HepG2 (cell line): Measurements from ENCODE around the gene NYNRIN. TPM values are rescaled to one million over a fixed set of nuclear protein-coding genes. Genes with fewer than 3 reads are reported as not detected.
A peak's percentile ranks its signal among the peaks of the same experiment; 100 is the strongest.

ENCODE experiments used
- ATAC-seq: fragments of 200-7000 bp; cut with Tn5 transposase; 3 replicates; pipeline ENCODE4 v1.9.1; 2020; ENCODE audit warnings: mild to moderate bottlenecking, moderate library complexity
- BruUV-seq: library from RNA; stranded (reverse); fragments of 400-500 nt; replicated peaks from 2 replicates; lab custom pipeline; 2021; lab: Mats Ljungman, UMichigan
- CTCF ChIA-PET: fragments of 300-600 bp; formaldehyde crosslinking; extraction: SDS; loops from one replicate; lab custom pipeline; 2021; ENCODE audit warnings: low total read pairs, inconsistent platforms, low intra/inter-chr PET ratio; lab: Yijun Ruan, JAX
- POLR2A ChIA-PET: fragments of 350-600 bp; sonication (Branson Sonifier 250); formaldehyde crosslinking; loops from one replicate; lab custom pipeline; 2020; ENCODE audit warnings: antibody characterized with exemption, inconsistent platforms; lab: Yijun Ruan, JAX
- DNase-seq: peaks from one replicate; pipeline ENCODE4 v3.0.0-alpha.2; 2015; ENCODE audit warnings: low spot score
- FAIRE-seq: peaks from 3 replicates; lab custom pipeline; 2011; peaks lifted over from hg19 to GRCh38; lab: Jason Lieb, UNC
- H2AFZ ChIP-seq: one replicate; pipeline ENCODE4 v1.6.1; 2011; ENCODE audit warnings: low read length, inconsistent platforms
- H3K27ac ChIP-seq: fragments of 300-600 bp; 3 replicates; pipeline ENCODE4 v1.8.0; 2011; ENCODE audit warnings: mixed run types, mild to moderate bottlenecking, mixed read lengths, low read length, inconsistent platforms; ENCODE audit not compliant: insufficient read depth; ENCODE audit errors: extremely low read length
- H3K27me3 ChIP-seq, 2 experiments: fragments of 200-600 bp in 1 of 2; 2 replicates in 1 of 2; 3 replicates in 1 of 2; pipeline versions ENCODE4 v1.6.0 to v1.8.0; 2011; ENCODE audit warnings: low read length in 2 of 2, mild to moderate bottlenecking in 2 of 2, moderate library complexity in 2 of 2, inconsistent platforms in 1 of 2; ENCODE audit not compliant: insufficient read depth in 2 of 2, control insufficient read depth in 1 of 2
- H3K36me3 ChIP-seq, 2 experiments: fragments of 200-600 bp in 1 of 2; replicated peaks in 1 of 2; 2 replicates in 1 of 2; 3 replicates in 1 of 2; pipeline versions ENCODE4 v1.5.1 to v1.8.0; 2011; ENCODE audit warnings: low read length in 2 of 2, inconsistent platforms in 1 of 2; ENCODE audit not compliant: insufficient read depth in 2 of 2, control insufficient read depth in 1 of 2
- H3K4me1 ChIP-seq: 2 replicates; pipeline ENCODE4 v1.5.1; 2012; ENCODE audit warnings: low read length, inconsistent platforms; ENCODE audit not compliant: insufficient read depth
- H3K4me2 ChIP-seq: 2 replicates; pipeline ENCODE4 v1.6.0; 2011; ENCODE audit warnings: low read depth, low read length, inconsistent platforms
- H3K4me3 ChIP-seq, 3 experiments: fragments of 200-600 bp in 1 of 3; sonication (generic), shearing (Covaris generic) in 1 of 3; replicated peaks in 1 of 3; 2 replicates each; pipeline ENCODE4 v1.5.1; 2011 to 2016; ENCODE audit warnings: low read length in 3 of 3, inconsistent platforms in 2 of 3, low read depth in 2 of 3, mild to moderate bottlenecking in 2 of 3, control low read depth in 1 of 3, mixed read lengths in 1 of 3; ENCODE audit not compliant: insufficient read depth in 1 of 3
- H3K79me2 ChIP-seq: one replicate; pipeline ENCODE4 v1.6.1; 2011; ENCODE audit warnings: low read length, inconsistent platforms; ENCODE audit not compliant: insufficient read depth
- H3K9ac ChIP-seq: 2 replicates; pipeline ENCODE4 v1.6.0; 2011; ENCODE audit warnings: mild to moderate bottlenecking, low read depth, low read length, inconsistent platforms; ENCODE audit not compliant: insufficient read depth
- H3K9me3 ChIP-seq: 2 replicates; pipeline ENCODE4 v1.5.1; 2012; ENCODE audit warnings: mild to moderate bottlenecking, low read length
- H4K20me1 ChIP-seq: 2 replicates; pipeline ENCODE4 v1.6.0; 2011; ENCODE audit warnings: inconsistent platforms, mild to moderate bottlenecking, low read length, moderate library complexity; ENCODE audit not compliant: insufficient read depth
- CENPBD1 ChIP-seq: sonication (generic); formaldehyde crosslinking; IDR thresholded peaks from 2 replicates; pipeline ENCODE4 v1.8.0; 2022; ENCODE audit warnings: missing genetic modification reagents, low read depth, mild to moderate bottlenecking, borderline replicate concordance
- HIVEP1 ChIP-seq: sonication (generic); formaldehyde crosslinking; IDR thresholded peaks from 2 replicates; pipeline ENCODE4 v1.4.0; 2020; ENCODE audit warnings: mild to moderate bottlenecking, missing genetic modification reagents
- TBX2 ChIP-seq: sonication (generic); formaldehyde crosslinking; IDR thresholded peaks from 2 replicates; pipeline ENCODE4 v1.5.0; 2020; ENCODE audit warnings: missing genetic modification reagents, mild to moderate bottlenecking, borderline replicate concordance
- ZBTB25 ChIP-seq: IDR thresholded peaks from 2 replicates; pipeline ENCODE4 v1.6.1; 2018; ENCODE audit warnings: missing genetic modification reagents
- ZNF124 ChIP-seq: sonication (generic); formaldehyde crosslinking; IDR thresholded peaks from 2 replicates; pipeline ENCODE4 v1.4.0; 2020; ENCODE audit warnings: missing genetic modification reagents
- ZNF598 ChIP-seq: sonication (generic); formaldehyde crosslinking; IDR thresholded peaks from 2 replicates; pipeline ENCODE4 v1.5.1; 2020; ENCODE audit warnings: mild to moderate bottlenecking, missing genetic modification reagents, borderline replicate concordance
- ZNF891 ChIP-seq: sonication (generic); formaldehyde crosslinking; IDR thresholded peaks from 2 replicates; pipeline ENCODE4 v1.5.0; 2020; ENCODE audit warnings: mild to moderate bottlenecking, missing genetic modification reagents
- WGBS: methylation state at CpG from one replicate; pipeline ENCODE4 v1.1.6; 2017; ENCODE audit warnings: low lambda C conversion rate; 5-methylcytosine and 5-hydroxymethylcytosine counted together
- in situ Hi-C: cut with HindIII; loops from 2 replicates; pipeline ENCODE4 v1.10.0; 2017; ENCODE audit warnings: low pct_unique_long_range_greater_than_20kb; ENCODE audit not compliant: extremely low pct_ligation_motif_present
- intact Hi-C: fragments of 100-400 bp; cut with micrococcal nuclease; formaldehyde crosslinking; loops from one replicate; pipeline ENCODE4 v1.10.0; 2022; ENCODE audit not compliant: unreplicated experiment
- polyA plus RNA-seq, 8 experiments: library from polyadenylated mRNA; depleted of rRNA in 3 of 8; stranded (reverse) in 7 of 8; unstranded in 1 of 8; fragments of >200 nt; fragmentation: Illumina TruSeq in 4 of 8; extraction: Trizol in 4 of 8; gene quantifications; 2 replicates each; pipeline versions ENCODE4 v1.2.1 to v1.2.3, GENCODE V29; 2011 to 2016; ENCODE audit warnings: low read depth in 4 of 8, missing spikeins in 1 of 8, mixed read lengths in 1 of 8; ENCODE audit not compliant: insufficient read depth in 1 of 8
- total RNA-seq, 5 experiments: library from RNA; depleted of rRNA; stranded (reverse); fragments of >200 nt; fragmentation: Illumina TruSeq; extraction: Trizol; gene quantifications; 2 replicates each; pipeline ENCODE4 v1.2.3, GENCODE V29; 2016; ENCODE audit warnings: low read depth in 1 of 5

Gene NYNRIN
- total and polyA plus RNA-seq, 2 of the 13 experiments (the other 11 are each of a cell fraction or from before 2014, with no cell fraction given) = 0.63 to 1.1 TPM

DNA sequence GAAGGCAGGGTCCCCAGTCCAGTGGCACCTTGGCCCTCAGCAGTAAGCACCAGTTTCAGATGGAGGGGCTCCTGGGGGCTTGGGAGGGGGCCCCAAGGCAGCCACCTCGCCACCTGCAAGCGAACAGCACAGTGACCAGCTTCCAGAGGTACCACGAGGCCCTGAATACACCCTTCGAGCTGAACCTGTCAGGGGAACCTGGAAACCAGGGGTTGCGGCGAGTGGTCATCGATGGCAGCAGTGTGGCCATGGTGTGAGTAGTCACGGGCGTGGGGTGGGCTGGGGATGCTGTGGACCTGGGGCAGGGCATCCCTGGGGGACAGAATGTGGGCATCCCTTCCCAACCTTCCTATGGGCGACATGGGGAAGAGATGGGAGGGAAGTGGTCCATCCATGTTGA is 11.2 kb downstream of the NYNRIN start:
- H3K9me3 ChIP-seq = no peaks in the 10 kb centered on the region
- no peak overlapping the region for H3K9ac ChIP-seq
- H3K27me3 ChIP-seq = peaks cover 0 to 2% of the 10 kb centered on the region in 2 experiments; a peak in 1 of 5 replicates
- TF ChIP-seq ZNF598 (CRISPR knock-in tag) = no peak
- FAIRE-seq (no peak), ATAC-seq (no peak), DNase-seq (no peak)
- ChIA-PET CTCF (no interaction called here), POLR2A (interaction anchor here (0.8 to 2.0 kb wide), 5 partner anchors 8 to 102 kb away, joined by 3 to 8 read pairs (median 4); partner anchors contain the start of gene CIDEB)
- H2AFZ ChIP-seq = no peak overlapping the region
- H3K4me1 ChIP-seq = no peaks in the 10 kb centered on the region
- WGBS = 48% methylated on average over 10 of the region's 10 CpGs
- in situ Hi-C loops (no loop called here), intact Hi-C loops (no loop called here)
- no TSS peak for BruUV-seq
- no peaks in the 10 kb centered on the region for H3K36me3 ChIP-seq
- H3K27ac ChIP-seq = no peak overlapping the region
- no peak overlapping the region for H3K4me2 ChIP-seq
- H4K20me1 ChIP-seq = no peaks in the 10 kb centered on the region
- no peaks in the 10 kb centered on the region for H3K79me2 ChIP-seq
- H3K4me3 ChIP-seq = no peak overlapping the region

GRCh38 chr14:24411443-24412389 is 12.9 kb downstream of the NYNRIN start:
- 47% methylated on average over 16 of the region's 16 CpGs for WGBS
- peak; percentile 69 for DNase-seq
- TF ChIP-seq ZBTB25 (CRISPR knock-in tag) (peak; percentile 54; the same call in 1 of the 2 replicates), ZNF124 (CRISPR knock-in tag) (peak; percentile 73; the same call in 1 of the 2 replicates), ZNF891 (CRISPR knock-in tag) (0 out of 2 replicates have a peak, but pooled peaks have one; percentile 52), TBX2 (CRISPR knock-in tag) (no peak), HIVEP1 (CRISPR knock-in tag) (0 out of 2 replicates have a peak, but pooled peaks have one; percentile 28), CENPBD1 (CRISPR knock-in tag) (no peak)

More at GRCh38 chr14:24411443-24412389, 12.9 kb downstream of the NYNRIN start:
- intact Hi-C loops (loop anchor here (1.0 to 2.0 kb wide), 5 partner anchors 15 to 78 kb away; no protein-coding TSS in a partner anchor), in situ Hi-C loops (no loop called here)
- Histone ChIP-seq H2AFZ (no peak overlapping the region), H3K27me3 (peaks cover 0 to 2% of the 10 kb centered on the region in 2 experiments; a peak in 1 of 5 replicates), H4K20me1 (no peaks in the 10 kb centered on the region), H3K79me2 (no peaks in the 10 kb centered on the region), H3K36me3 (no peaks in the 10 kb centered on the region), H3K9me3 (no peaks in the 10 kb centered on the region), H3K4me2 (no peak overlapping the region), H3K4me3 (no peak overlapping the region), H3K27ac (no peak overlapping the region), H3K9ac (no peak overlapping the region), H3K4me1 (no peaks in the 10 kb centered on the region)
- ChIA-PET CTCF (interaction anchor here (0.7 to 3.7 kb wide), 6 partner anchors 20 to 83 kb away, joined by 3 to 72 read pairs (median 6); partner anchors contain the start of genes ADCY4 and NFATC4), POLR2A (interaction anchor here (1.2 kb wide), 1 partner anchor 18 kb away, joined by 3 read pairs; the partner anchor contains the start of gene KHNYN)
- ATAC-seq = peak; percentile 69
- FAIRE-seq = peak; percentile 93
- BruUV-seq = no TSS peak
